Psoas muscle (tissue), 8 donors: ENCODE measurements around the gene FLNB. TPM values are rescaled to one million over a fixed set of nuclear protein-coding genes. Genes with fewer than 3 reads are reported as not detected.

Experiments
- ATAC-seq, 4 donors: fragments of 200-7000 bp; cut with Tn5 transposase; one replicate each; pipeline ENCODE4 v1.9.1; 2020; ENCODE audit warnings: moderate library complexity in 3 of 4, mild to moderate bottlenecking in 2 of 4
- DNase-seq, 2 donors: peaks; one replicate each; pipeline ENCODE4 v3.0.0-alpha.2; 2020
- H3K27ac ChIP-seq: fragments of 200-600 bp; one replicate; pipeline ENCODE4 v1.8.0; 2022
- H3K27me3 ChIP-seq, 3 donors: fragments of 200-600 bp in 1 of 3; one replicate each; pipeline versions ENCODE4 v1.6.1 to v1.8.0; 2013 to 2022; ENCODE audit warnings: low read length in 2 of 3, mild to moderate bottlenecking in 2 of 3, moderate library complexity in 1 of 3; ENCODE audit not compliant: insufficient read depth in 3 of 3
- H3K36me3 ChIP-seq, 2 donors: fragments of 200-600 bp in 1 of 2; one replicate each; pipeline versions ENCODE4 v1.6.1 to v1.8.0; 2013 to 2022; ENCODE audit warnings: low read depth in 1 of 2, mild to moderate bottlenecking in 1 of 2, moderate library complexity in 1 of 2; ENCODE audit not compliant: insufficient read depth in 1 of 2
- H3K4me1 ChIP-seq: fragments of 200-600 bp; one replicate; pipeline ENCODE4 v1.8.0; 2022
- H3K4me3 ChIP-seq: fragments of 200-600 bp; one replicate; pipeline ENCODE4 v1.8.0; 2022; ENCODE audit warnings: mild to moderate bottlenecking
- H3K9me3 ChIP-seq: fragments of 200-600 bp; one replicate; pipeline ENCODE4 v1.8.0; 2022
- CTCF ChIP-seq: fragments of 200-600 bp; IDR thresholded peaks from one replicate; pipeline ENCODE4 v1.8.0; 2022; ENCODE audit warnings: antibody characterized with exemption
- WGBS, 3 donors: extraction: QIAGEN DNeasy Blood & Tissue Kit; methylation state at CpG; one replicate each; pipeline versions ENCODE4 v1.1.6 to v1.1.7; 2013; 5-methylcytosine and 5-hydroxymethylcytosine counted together
- intact Hi-C, 2 donors: fragments of 100-400 bp; cut with DNase I; formaldehyde crosslinking; loops; one replicate each; pipeline versions ENCODE4 v1.11.0 to v1.14.2; 2022
- polyA plus RNA-seq, 3 donors: library from polyadenylated mRNA; stranded (reverse); fragments of 200-250 nt; gene quantifications; one replicate each; pipeline ENCODE4 v1.2.3, GENCODE V29; 2013
- total RNA-seq, 4 donors: library from RNA; stranded (reverse); fragmentation: NEBNext Ultra II Directional in 2 of 4; extraction: Animal tissue kit (Norgen Biotek cat#: 25700) in 2 of 4; gene quantifications; one replicate each; pipeline versions ENCODE4 v1.2.1 to v1.2.4, GENCODE V29; 2021 to 2023
- donor health status: healthy with polysubstance abuse.
- donor health status: DM: no; HTN: no; CAD: no; lungs with moderate emphysema.
- donor health status: Bipolar disorder and iron deficiency.
- donor health status: healthy.
- donor health status: DM: yes; HTN: yes; CAD: no.
- donor health status: DM: no; HTN: no; CAD: no.
- donor health status: DM: no; HTN: no; CAD: no.
- donor health status: DM: yes; HTN: yes; CAD: no.

The FLNB gene
- total and polyA plus RNA-seq, 7 donors: 6.4 to 17.9 (median 14.7) TPM

DNA sequence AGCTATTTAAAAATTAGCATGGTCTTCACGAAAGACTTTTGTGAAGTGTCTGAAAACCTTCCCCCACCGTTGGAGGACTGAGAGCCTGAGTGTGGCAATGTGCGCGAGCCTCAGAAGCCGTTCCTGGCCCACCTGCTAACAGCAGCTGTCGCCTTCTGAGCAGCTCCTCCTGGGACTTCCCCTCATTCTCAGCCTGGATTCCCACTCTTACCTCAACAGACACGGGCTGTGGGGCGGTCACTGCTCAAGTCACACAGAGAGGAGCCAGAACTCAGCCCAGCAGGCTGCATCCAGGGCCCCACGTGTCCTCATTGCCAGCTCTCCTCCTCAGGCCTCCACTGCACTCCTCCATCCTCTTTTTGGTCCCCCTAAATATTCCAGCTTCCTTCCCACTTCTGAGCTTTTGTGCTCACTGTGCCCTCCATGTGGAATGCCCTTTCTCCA, 194.7 kb downstream of the FLNB start:
- 42 to 51% (median 50%) methylated on average over 9 of the region's 9 CpGs for WGBS, 3 donors
- no peak for ATAC-seq
- TF ChIP-seq CTCF: no peak

GRCh38 chr3:58203541-58203940, 195.3 kb downstream of the FLNB start:
- Histone ChIP-seq H3K27ac (no peak overlapping the region), H3K27me3 (no peaks in the 10 kb centered on the region), H3K36me3 (no peaks in the 10 kb centered on the region), H3K4me3 (no peak overlapping the region), H3K9me3 (no peaks in the 10 kb centered on the region), H3K4me1 (no peaks in the 10 kb centered on the region)
- DNase-seq (no peak), ATAC-seq (no peak)
- TF ChIP-seq CTCF: no peak
- 88 to 99% (median 97%) methylated on average over 4 of the region's 4 CpGs for WGBS, 3 donors
- intact Hi-C loops: no loop called here

More for the DNA sequence above, 194.7 kb downstream of the FLNB start:
- intact Hi-C loops: no loop called here
- H3K27ac ChIP-seq: no peak overlapping the region
- no peaks in the 10 kb centered on the region for H3K27me3 ChIP-seq
- H3K4me3 ChIP-seq: no peak overlapping the region
- no peaks in the 10 kb centered on the region for H3K4me1 ChIP-seq
- DNase-seq: no peak
- no peaks in the 10 kb centered on the region for H3K9me3 ChIP-seq
- no peaks in the 10 kb centered on the region for H3K36me3 ChIP-seq

GRCh38 chr3:58204720-58205119, 196.5 kb downstream of the FLNB start:
- intact Hi-C loops: no loop called here
- WGBS, 3 donors: 89 to 91% (median 90%) methylated on average over 4 of the region's 4 CpGs
- no peak for DNase-seq
- H3K4me1 ChIP-seq: no peaks in the 10 kb centered on the region
- H3K4me3 ChIP-seq: no peak overlapping the region
- no peaks in the 10 kb centered on the region for H3K9me3 ChIP-seq
- no peak for ATAC-seq
- H3K27ac ChIP-seq: no peak overlapping the region
- H3K27me3 ChIP-seq: no peaks in the 10 kb centered on the region
- no peaks in the 10 kb centered on the region for H3K36me3 ChIP-seq
- TF ChIP-seq CTCF: no peak

DNA sequence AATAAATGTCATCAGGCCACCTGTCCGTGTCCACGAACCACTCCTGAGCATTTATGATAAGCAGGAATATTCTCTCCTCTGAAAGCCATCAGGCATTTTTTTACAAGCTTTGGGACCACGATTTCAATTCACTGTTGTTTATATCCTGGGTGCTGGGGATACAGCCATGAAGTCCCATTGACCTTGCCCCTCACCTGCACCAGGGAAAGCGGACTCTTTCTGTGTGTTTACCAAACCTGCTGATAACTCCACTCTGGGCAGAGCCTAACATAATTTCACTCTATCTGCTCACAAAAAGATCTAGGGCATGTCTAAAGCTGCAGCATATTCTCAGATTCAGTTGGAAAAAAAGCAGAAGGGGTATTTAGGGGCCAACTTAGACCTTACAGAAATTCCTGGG, 197.8 kb downstream of the FLNB start:
- WGBS, 3 donors: 79 to 82% (median 81%) methylated on average over 4 of the region's 4 CpGs
- DNase-seq: no peak
- ATAC-seq: no peak
- TF ChIP-seq CTCF: no peak
- no peak overlapping the region for H3K4me3 ChIP-seq
- intact Hi-C loops: no loop called here
- H3K27ac ChIP-seq: no peak overlapping the region
- H3K4me1 ChIP-seq: no peaks in the 10 kb centered on the region
- H3K36me3 ChIP-seq: no peaks in the 10 kb centered on the region
- H3K9me3 ChIP-seq: no peaks in the 10 kb centered on the region
- H3K27me3 ChIP-seq: no peaks in the 10 kb centered on the region

DNA sequence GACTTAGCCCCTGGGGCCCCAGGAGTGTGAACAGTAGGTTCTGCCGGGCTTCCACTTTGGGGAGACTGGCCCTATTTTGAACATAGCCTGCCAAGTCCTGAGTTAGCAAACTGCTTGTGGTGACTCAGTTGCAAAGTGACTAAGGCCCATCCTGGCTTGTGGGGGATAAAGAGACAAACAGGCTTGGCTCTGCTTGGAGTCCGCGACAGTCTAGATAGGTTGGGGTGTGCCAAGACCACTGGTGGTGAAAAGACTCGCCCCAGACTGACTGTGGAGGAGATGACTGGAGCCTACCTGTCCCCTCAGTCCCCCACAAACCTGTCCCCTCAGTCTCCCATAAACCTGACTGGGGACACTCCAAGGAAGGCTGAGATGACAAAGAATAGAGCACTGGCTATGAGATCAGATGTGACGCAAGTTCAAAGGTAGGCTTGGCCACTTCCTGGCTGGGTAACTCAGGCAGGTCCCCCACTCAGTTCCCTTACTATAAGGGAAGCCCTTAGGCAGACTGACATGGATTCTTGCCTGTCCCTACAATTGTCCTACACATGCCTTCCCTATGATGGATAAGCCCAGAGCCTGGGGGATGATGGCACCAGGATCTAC, 198.3 kb downstream of the FLNB start:
- DNase-seq (no peak), ATAC-seq (no peak)
- no peak overlapping the region for H3K4me3 ChIP-seq
- H3K27ac ChIP-seq: no peak overlapping the region
- no peaks in the 10 kb centered on the region for H3K36me3 ChIP-seq
- TF ChIP-seq CTCF: no peak
- H3K9me3 ChIP-seq: no peaks in the 10 kb centered on the region
- WGBS, 3 donors: 78 to 82% (median 79%) methylated on average over 5 of the region's 5 CpGs
- intact Hi-C loops: no loop called here
- H3K27me3 ChIP-seq: no peaks in the 10 kb centered on the region
- no peaks in the 10 kb centered on the region for H3K4me1 ChIP-seq
